ENCODE data around the gene SOX6.

SOX6 gene

GRCh38 chr11:15969701-15970329 lies 386.5 kb downstream of the SOX6 start:
- no peak for TF ChIP-seq Cebpa-rat (IDR thresholded peaks at IDR 0.05)
- Histone ChIP-seq H3K27me3 (no peaks in the 10 kb centered on the region), H4K20me1 (no peaks in the 10 kb centered on the region), H3K4me1 (no peaks in the 10 kb centered on the region), H3K9me3 (no peaks in the 10 kb centered on the region), H3K9ac (no peak overlapping the region), H3K4me3 (no peak overlapping the region), H3K4me2 (no peak overlapping the region), H3K27ac (no peak overlapping the region), H3K36me3 (no peaks in the 10 kb centered on the region)

DNA sequence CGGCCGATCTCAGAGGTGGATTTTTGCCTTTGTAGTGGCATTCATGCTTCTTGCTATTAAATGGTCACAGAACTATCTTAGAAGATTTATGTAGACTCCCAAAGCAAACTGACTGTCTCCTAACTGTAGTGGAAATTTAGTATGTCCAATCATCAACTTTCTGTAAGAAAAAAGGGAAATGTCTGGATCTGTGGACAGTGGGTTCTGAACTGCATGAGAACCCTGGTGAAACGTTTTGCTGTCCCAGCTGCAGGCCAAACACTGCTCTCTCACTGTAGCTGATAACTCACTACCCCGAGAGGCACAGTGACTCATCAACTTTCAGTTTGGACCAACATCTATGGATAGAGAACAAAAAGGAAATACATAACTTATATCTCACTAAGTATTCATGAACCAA lies 387.1 kb downstream of the SOX6 start:
- no peak for TF ChIP-seq Cebpa-rat (IDR thresholded peaks at IDR 0.05)
- Histone ChIP-seq H4K20me1 (no peaks in the 10 kb centered on the region), H3K4me3 (no peak overlapping the region), H3K4me1 (no peaks in the 10 kb centered on the region), H3K27ac (no peak overlapping the region), H3K27me3 (no peaks in the 10 kb centered on the region), H3K4me2 (no peak overlapping the region), H3K9ac (no peak overlapping the region), H3K36me3 (no peaks in the 10 kb centered on the region), H3K9me3 (no peaks in the 10 kb centered on the region)

DNA sequence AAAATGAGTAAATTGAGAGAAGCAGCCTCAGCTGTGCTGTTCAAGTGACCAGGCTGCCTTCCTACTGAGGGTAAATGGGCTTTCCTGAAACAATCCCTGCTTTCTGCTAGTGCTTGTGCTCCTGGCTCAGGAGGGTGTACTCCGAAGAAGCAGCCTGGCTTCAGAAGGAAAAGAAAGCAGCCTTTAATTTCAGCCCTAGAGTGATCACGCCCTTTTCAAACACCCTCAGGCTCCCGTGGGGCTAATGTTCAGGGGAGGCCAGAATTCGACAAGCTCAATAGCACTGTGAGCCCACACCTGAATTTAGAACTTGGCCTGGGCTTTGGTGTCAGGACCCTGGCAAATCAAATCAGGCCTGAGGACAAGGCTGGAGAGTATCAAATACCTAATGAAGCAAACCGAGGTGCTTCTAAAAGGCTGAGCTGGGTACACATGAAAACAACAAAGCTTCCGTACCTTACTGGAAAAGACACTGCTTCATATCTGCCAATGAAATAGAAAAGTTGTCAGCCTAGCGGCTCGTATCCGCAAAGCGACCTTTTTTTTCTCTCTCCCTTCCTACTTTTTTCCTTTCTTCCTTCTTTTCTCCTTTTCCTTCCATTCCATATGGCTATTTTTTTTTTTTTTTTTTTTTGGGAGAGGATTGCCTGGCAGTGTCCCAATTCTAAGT lies 387.8 kb downstream of the SOX6 start:
- H4K20me1 ChIP-seq, result no peaks in the 10 kb centered on the region
- TF ChIP-seq Cebpa-rat (IDR thresholded peaks at IDR 0.05), result no peak
- H3K4me3 ChIP-seq, result no peak overlapping the region
- no peaks in the 10 kb centered on the region for H3K4me1 ChIP-seq
- H3K27ac ChIP-seq, result no peak overlapping the region
- H3K9me3 ChIP-seq, result no peaks in the 10 kb centered on the region
- no peak overlapping the region for H3K4me2 ChIP-seq
- no peak overlapping the region for H3K9ac ChIP-seq
- H3K36me3 ChIP-seq, result no peaks in the 10 kb centered on the region
- H3K27me3 ChIP-seq, result no peaks in the 10 kb centered on the region

GRCh38 chr11:15967966-15968365 lies 388.4 kb downstream of the SOX6 start:
- H3K9me3 ChIP-seq, result no peaks in the 10 kb centered on the region
- H3K4me1 ChIP-seq, result no peaks in the 10 kb centered on the region
- no peaks in the 10 kb centered on the region for H3K27me3 ChIP-seq
- H3K4me2 ChIP-seq, result no peak overlapping the region
- H3K27ac ChIP-seq, result no peak overlapping the region
- no peak overlapping the region for H3K4me3 ChIP-seq
- H4K20me1 ChIP-seq, result no peaks in the 10 kb centered on the region
- no peak overlapping the region for H3K9ac ChIP-seq
- no peaks in the 10 kb centered on the region for H3K36me3 ChIP-seq
- TF ChIP-seq Cebpa-rat (IDR thresholded peaks at IDR 0.05), result no peak

GRCh38 chr11:15967166-15967565 lies 389.2 kb downstream of the SOX6 start:
- H3K36me3 ChIP-seq, result no peaks in the 10 kb centered on the region
- no peak overlapping the region for H3K4me3 ChIP-seq
- H4K20me1 ChIP-seq, result no peaks in the 10 kb centered on the region
- H3K9ac ChIP-seq, result no peak overlapping the region
- no peak overlapping the region for H3K4me2 ChIP-seq
- TF ChIP-seq Cebpa-rat (IDR thresholded peaks at IDR 0.05), result no peak
- no peaks in the 10 kb centered on the region for H3K27me3 ChIP-seq
- H3K27ac ChIP-seq, result no peak overlapping the region
- no peaks in the 10 kb centered on the region for H3K4me1 ChIP-seq
- H3K9me3 ChIP-seq, result no peaks in the 10 kb centered on the region

DNA sequence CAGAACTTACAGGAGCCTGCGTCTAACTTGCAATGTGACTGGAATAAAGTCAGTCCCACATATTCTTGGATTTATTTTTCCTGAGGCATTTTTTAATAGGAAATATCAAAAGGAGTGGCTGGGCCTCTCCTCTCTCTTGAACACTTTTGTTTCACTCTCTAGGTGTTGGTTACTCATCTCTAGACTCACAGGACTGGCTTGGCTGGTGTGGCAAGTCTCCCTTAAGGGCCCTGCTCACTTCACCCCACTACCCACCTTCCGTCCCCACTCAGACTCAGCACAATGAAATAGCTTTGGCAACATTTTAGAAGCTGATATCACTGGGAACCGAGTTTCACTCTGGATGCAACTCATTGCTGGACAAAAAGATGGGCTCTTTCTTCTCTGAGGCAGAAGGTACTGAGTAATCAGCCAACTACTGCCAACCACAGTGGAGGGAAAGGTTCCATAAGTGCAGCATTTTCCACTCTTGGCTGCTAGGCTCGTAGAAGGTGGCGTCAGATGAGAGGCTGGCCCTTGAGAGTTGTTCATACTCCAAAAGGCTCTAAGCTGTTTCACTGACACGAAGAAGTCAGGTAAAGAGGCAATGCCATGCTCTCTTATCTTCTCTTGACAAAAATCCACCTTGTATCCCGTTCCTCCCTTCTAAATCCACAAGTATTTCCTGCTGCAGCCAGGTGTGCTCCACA lies 390.6 kb downstream of the SOX6 start:
- TF ChIP-seq Cebpa-rat (IDR thresholded peaks at IDR 0.05), result no peak
- no peak overlapping the region for H3K27ac ChIP-seq
- no peaks in the 10 kb centered on the region for H3K27me3 ChIP-seq
- no peaks in the 10 kb centered on the region for H3K4me1 ChIP-seq
- no peaks in the 10 kb centered on the region for H4K20me1 ChIP-seq
- H3K9ac ChIP-seq, result no peak overlapping the region
- H3K4me3 ChIP-seq, result no peak overlapping the region
- H3K9me3 ChIP-seq, result no peaks in the 10 kb centered on the region
- H3K4me2 ChIP-seq, result no peak overlapping the region
- no peaks in the 10 kb centered on the region for H3K36me3 ChIP-seq

GRCh38 chr11:15963266-15963665 lies 393.1 kb downstream of the SOX6 start:
- Histone ChIP-seq H3K9me3 (no peaks in the 10 kb centered on the region), H3K9ac (no peak overlapping the region), H3K27me3 (no peaks in the 10 kb centered on the region), H4K20me1 (no peaks in the 10 kb centered on the region), H3K4me3 (no peak overlapping the region), H3K27ac (no peak overlapping the region), H3K36me3 (no peaks in the 10 kb centered on the region), H3K4me2 (no peak overlapping the region), H3K4me1 (no peaks in the 10 kb centered on the region)
- TF ChIP-seq Cebpa-rat (IDR thresholded peaks at IDR 0.05), result no peak

- no peak overlapping the region for H3K4me3 ChIP-seq
- no peaks in the 10 kb centered on the region for H3K27me3 ChIP-seq
- no peak overlapping the region for H3K9ac ChIP-seq
- no peak overlapping the region for H3K27ac ChIP-seq
- no peaks in the 10 kb centered on the region for H3K9me3 ChIP-seq
- TF ChIP-seq Cebpa-rat (IDR thresholded peaks at IDR 0.05), result no peak
- no peak overlapping the region for H3K4me2 ChIP-seq
- H4K20me1 ChIP-seq, result no peaks in the 10 kb centered on the region
- H3K36me3 ChIP-seq, result no peaks in the 10 kb centered on the region
- H3K4me1 ChIP-seq, result no peaks in the 10 kb centered on the region
Measured at GRCh38 chr11:15958910-15959309, 397.4 kb downstream of the SOX6 start.

- H3K4me3 ChIP-seq, result no peak overlapping the region
- no peaks in the 10 kb centered on the region for H3K36me3 ChIP-seq
- no peaks in the 10 kb centered on the region for H3K4me1 ChIP-seq
- TF ChIP-seq Cebpa-rat (IDR thresholded peaks at IDR 0.05), result no peak
- H3K27ac ChIP-seq, result no peak overlapping the region
- H3K27me3 ChIP-seq, result no peaks in the 10 kb centered on the region
- no peak overlapping the region for H3K9ac ChIP-seq
- no peaks in the 10 kb centered on the region for H3K9me3 ChIP-seq
- no peaks in the 10 kb centered on the region for H4K20me1 ChIP-seq
- H3K4me2 ChIP-seq, result no peak overlapping the region
Measured at GRCh38 chr11:15957234-15957633, 399.1 kb downstream of the SOX6 start.

- no peak overlapping the region for H3K27ac ChIP-seq
- no peaks in the 10 kb centered on the region for H3K27me3 ChIP-seq
- H3K36me3 ChIP-seq, result no peaks in the 10 kb centered on the region
- TF ChIP-seq Cebpa-rat (IDR thresholded peaks at IDR 0.05), result no peak
- H3K4me2 ChIP-seq, result no peak overlapping the region
- H3K4me1 ChIP-seq, result no peaks in the 10 kb centered on the region
- no peaks in the 10 kb centered on the region for H4K20me1 ChIP-seq
- H3K9ac ChIP-seq, result no peak overlapping the region
- H3K4me3 ChIP-seq, result no peak overlapping the region
- no peaks in the 10 kb centered on the region for H3K9me3 ChIP-seq
Measured at GRCh38 chr11:15956302-15956701, 400.0 kb downstream of the SOX6 start.

Data from BLaER1 (cell line).